ENCODE data around the gene PTHLH. TPM values are rescaled to one million over a fixed set of nuclear protein-coding genes. Genes with fewer than 3 reads are reported as not detected.

The PTHLH gene
- total and polyA plus RNA-seq, 2 experiments from 2014 or later = not detected

Small RNA genes lying within 50 kb of the gene (small RNA-seq; reads per million reads assigned to genes)
- not detected for gene AC008011.1 (ENCODE audit: low replicate concordance)

Other genes with a start within 250 kb of the PTHLH start
- 25.8 and 33.2 TPM in 2 replicates for gene KLHL42, start 192.5 kb downstream of the PTHLH start, total RNA-seq (2014; rRNA removed; shearing (Covaris generic))
- 7.6 and 8.0 TPM in 2 replicates for gene KLHL42, start 192.5 kb downstream of the PTHLH start, polyA plus RNA-seq (2016; fragmentation: Nextera tagmentation; extraction: Ambion mirVana)
- gene MANSC4, start 192.5 kb downstream of the PTHLH start, total RNA-seq (2014; rRNA removed; shearing (Covaris generic)) = not detected in 2 replicates
- not detected in 2 replicates for gene MANSC4, start 192.5 kb downstream of the PTHLH start, polyA plus RNA-seq (2016; fragmentation: Nextera tagmentation; extraction: Ambion mirVana)
- gene CCDC91, start 217.7 kb upstream of the PTHLH start, total RNA-seq (2014; rRNA removed; shearing (Covaris generic)) = 17.0 and 24.7 TPM in 2 replicates
- gene CCDC91, start 217.7 kb upstream of the PTHLH start, polyA plus RNA-seq (2016; fragmentation: Nextera tagmentation; extraction: Ambion mirVana) = 40.0 and 48.7 TPM in 2 replicates

All from GM23338 (cell line).